Endothelial cell of umbilical vein (primary cell): ENCODE data around the gene EPAS1. TPM values are rescaled to one million over a fixed set of nuclear protein-coding genes. Genes with fewer than 3 reads are reported as not detected.

Experiments
- BruUV-seq: library from RNA; stranded (reverse); fragments of 400-500 nt; replicated peaks from 2 replicates; lab custom pipeline; 2021; lab: Mats Ljungman, UMichigan
- CTCF ChIA-PET: fragments of 300-600, 350-600 bp; sonication (Branson Sonifier 250); formaldehyde crosslinking; loops from one replicate; lab custom pipeline; 2021; ENCODE audit warnings: antibody characterized with exemption, inconsistent platforms; lab: Charles Lee
- POLR2A ChIA-PET: fragments of 300-600, 350-600 bp; sonication (Branson Sonifier 250); formaldehyde crosslinking; loops from one replicate; lab custom pipeline; 2021; ENCODE audit warnings: antibody characterized with exemption, inconsistent platforms; lab: Charles Lee
- DNase-seq: peaks from one replicate; pipeline ENCODE4 v3.0.0-alpha.2; 2011; ENCODE audit warnings: low read depth, low spot score
- FAIRE-seq: peaks from 2 replicates; lab custom pipeline; 2011; peaks lifted over from hg19 to GRCh38; lab: Jason Lieb, UNC
- H2AFZ ChIP-seq: 2 replicates; pipeline ENCODE4 v1.6.0; 2012; ENCODE audit warnings: low read depth, low read length, control low read depth, inconsistent platforms
- H3K27ac ChIP-seq: 2 replicates; pipeline ENCODE4 v1.5.1; 2011; ENCODE audit warnings: low read depth, mild to moderate bottlenecking, control low read depth, low read length, moderate library complexity; ENCODE audit not compliant: insufficient read depth
- H3K27me3 ChIP-seq, 2 experiments: 2 replicates each; pipeline versions ENCODE4 v1.6.0 to v1.6.1; 2011; ENCODE audit warnings: low read length in 2 of 2, mixed read lengths in 1 of 2; ENCODE audit not compliant: control insufficient read depth in 2 of 2, insufficient read depth in 2 of 2
- H3K36me3 ChIP-seq, 2 experiments: 2 replicates in 1 of 2; 3 replicates in 1 of 2; pipeline ENCODE4 v1.5.1; 2011; ENCODE audit warnings: low read length in 2 of 2, mild to moderate bottlenecking in 1 of 2, moderate library complexity in 1 of 2; ENCODE audit not compliant: control insufficient read depth in 2 of 2, insufficient read depth in 2 of 2; ENCODE audit errors: extremely low read depth in 1 of 2
- H3K4me1 ChIP-seq: 3 replicates; pipeline ENCODE4 v1.5.1; 2011; ENCODE audit warnings: mild to moderate bottlenecking, low read length; ENCODE audit not compliant: control insufficient read depth, insufficient read depth; ENCODE audit errors: extremely low read depth
- H3K4me2 ChIP-seq: 2 replicates; pipeline ENCODE4 v1.6.1; 2011; ENCODE audit warnings: low read length, control low read depth, mixed read lengths; ENCODE audit not compliant: insufficient read depth
- H3K4me3 ChIP-seq, 3 experiments: fragments of 200-600 bp in 1 of 3; sonication (generic), shearing (Covaris generic) in 1 of 3; replicated peaks in 1 of 3; 2 replicates each; pipeline ENCODE4 v1.5.1; 2011 to 2016; ENCODE audit warnings: control low read depth in 3 of 3, low read length in 3 of 3, mild to moderate bottlenecking in 2 of 3, inconsistent platforms in 1 of 3, low read depth in 1 of 3, moderate library complexity in 1 of 3; ENCODE audit not compliant: insufficient read depth in 1 of 3
- H3K79me2 ChIP-seq: 2 replicates; pipeline ENCODE4 v1.6.0; 2012; ENCODE audit warnings: low read length, inconsistent platforms; ENCODE audit not compliant: control insufficient read depth, insufficient read depth
- H3K9ac ChIP-seq: replicated peaks from 2 replicates; pipeline ENCODE3; 2011; ENCODE audit warnings: low read length, control low read depth; ENCODE audit not compliant: insufficient read depth; ENCODE audit errors: extremely low read depth
- H3K9me1 ChIP-seq: replicated peaks from 3 replicates; pipeline ENCODE4 v1.6.0; 2011; ENCODE audit warnings: mild to moderate bottlenecking, low read length; ENCODE audit not compliant: control insufficient read depth, insufficient read depth; ENCODE audit errors: extremely low read depth
- H3K9me3 ChIP-seq: replicated peaks from 2 replicates; pipeline ENCODE4 v1.5.1; 2012; ENCODE audit warnings: low read length, inconsistent platforms; ENCODE audit not compliant: control insufficient read depth, insufficient read depth
- H4K20me1 ChIP-seq: replicated peaks from 2 replicates; pipeline ENCODE3; 2011; ENCODE audit warnings: mild to moderate bottlenecking, low read length; ENCODE audit not compliant: control insufficient read depth, insufficient read depth; ENCODE audit errors: extremely low read depth
- EZH2 ChIP-seq: IDR thresholded peaks from 2 replicates; pipeline ENCODE4 v1.6.1; 2012; ENCODE audit warnings: borderline replicate concordance, low read depth, mild to moderate bottlenecking, moderate library complexity, low read length, inconsistent platforms; ENCODE audit not compliant: severe bottlenecking
- GATA2 ChIP-seq: IDR thresholded peaks from 2 replicates; pipeline ENCODE4 v1.7.0; 2011; ENCODE audit warnings: low read depth, mild to moderate bottlenecking, moderate library complexity, mixed read lengths, low read length; ENCODE audit not compliant: insufficient read length, insufficient read depth
- JUN ChIP-seq: IDR thresholded peaks from 2 replicates; pipeline ENCODE4 v1.6.1; 2011; ENCODE audit warnings: borderline replicate concordance, low read depth; ENCODE audit not compliant: insufficient read length, insufficient read depth
- MYC ChIP-seq: IDR thresholded peaks from one replicate; pipeline ENCODE4 v1.6.1; 2011; ENCODE audit warnings: mild to moderate bottlenecking, low read depth, low read length
- POLR2AphosphoS5 ChIP-seq: IDR thresholded peaks from 2 replicates; pipeline ENCODE4 v1.6.1; 2012; ENCODE audit warnings: low read depth, mild to moderate bottlenecking, control low read depth, low read length, moderate library complexity; ENCODE audit not compliant: insufficient read depth
- dilution Hi-C: fragments of 300-500 bp; cut with MboI; formaldehyde crosslinking; loops from one replicate; pipeline ENCODE4 v1.15.0; 2019; ENCODE audit warnings: low sequenced_read_pairs; ENCODE audit not compliant: extremely low pct_ligation_motif_present
- intact Hi-C: fragments of 100-400 bp; cut with micrococcal nuclease; formaldehyde crosslinking; loops from one replicate; pipeline ENCODE4 v1.10.0; 2022
- polyA plus RNA-seq, 4 experiments: library from polyadenylated mRNA; depleted of rRNA in 3 of 4; stranded (reverse) in 3 of 4; unstranded in 1 of 4; fragments of >200 nt; gene quantifications; 2 replicates each; pipeline versions ENCODE4 v1.2.1 to v1.2.3, GENCODE V29; 2011 to 2012; ENCODE audit warnings: missing spikeins in 1 of 4
- total RNA-seq: library from RNA; stranded (reverse); gene quantifications from 2 replicates; pipeline ENCODE4 v1.2.3, GENCODE V29; 2021
- TF ChIP-seq, protein P1 (sequence below): IDR thresholded peaks from 2 replicates; pipeline ENCODE4 v1.6.1; 2011; ENCODE audit not compliant: insufficient read depth, insufficient read length

Gene EPAS1
- total and polyA plus RNA-seq, 2 donors (not counting 3 experiments of a cell fraction or from before 2014, with no cell fraction given), result 229 to 374 TPM

- DNase-seq (no peak), FAIRE-seq (no peak)
- Histone ChIP-seq H3K9me1 (no peaks in the 10 kb centered on the region), H3K4me3 (no peak overlapping the region), H2AFZ (no peak overlapping the region), H3K9me3 (no peaks in the 10 kb centered on the region), H3K79me2 (no peaks in the 10 kb centered on the region), H3K36me3 (peaks cover 39 to 68% of the 10 kb centered on the region in 2 experiments), H3K4me2 (no peak overlapping the region), H3K27ac (no peak overlapping the region), H3K4me1 (peaks cover 9% of the 10 kb centered on the region), H3K9ac (no peak overlapping the region), H4K20me1 (no peaks in the 10 kb centered on the region), H3K27me3 (no peaks in the 10 kb centered on the region)
- ChIA-PET CTCF (no interaction called here), POLR2A (no interaction called here)
- dilution Hi-C loops, result no loop called here
- BruUV-seq, result no TSS peak
- intact Hi-C loops, result no loop called here
- TF ChIP-seq EZH2 (no peak), MYC (no peak)
- TF ChIP-seq, protein P1, sequence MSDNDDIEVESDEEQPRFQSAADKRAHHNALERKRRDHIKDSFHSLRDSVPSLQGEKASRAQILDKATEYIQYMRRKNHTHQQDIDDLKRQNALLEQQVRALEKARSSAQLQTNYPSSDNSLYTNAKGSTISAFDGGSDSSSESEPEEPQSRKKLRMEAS, result no peak
Measured at GRCh38 chr2:46358713-46359112, 61.5 kb downstream of the EPAS1 start.

- no peaks in the 10 kb centered on the region for H3K79me2 ChIP-seq
- H3K9me1 ChIP-seq, result no peaks in the 10 kb centered on the region
- H3K36me3 ChIP-seq, result peaks cover 34 to 58% of the 10 kb centered on the region in 2 experiments
- no peak overlapping the region for H3K27ac ChIP-seq
- H4K20me1 ChIP-seq, result no peaks in the 10 kb centered on the region
- FAIRE-seq, result no peak
- dilution Hi-C loops, result no loop called here
- no peak overlapping the region for H3K4me3 ChIP-seq
- no peak overlapping the region for H2AFZ ChIP-seq
- H3K9me3 ChIP-seq, result no peaks in the 10 kb centered on the region
- H3K4me1 ChIP-seq, result peaks cover 16% of the 10 kb centered on the region
- TF ChIP-seq JUN (no peak), GATA2 (no peak), MYC (no peak), EZH2 (no peak), POLR2AphosphoS5 (no peak)
- H3K27me3 ChIP-seq, result no peaks in the 10 kb centered on the region
- no peak overlapping the region for H3K4me2 ChIP-seq
- intact Hi-C loops, result no loop called here
- POLR2A ChIA-PET, result no interaction called here
- no TSS peak for BruUV-seq
- no peak for DNase-seq
- CTCF ChIA-PET, result interaction anchor here (1.5 kb wide), 1 partner anchor 10 kb away, joined by 7 read pairs; no protein-coding TSS in a partner anchor
- no peak overlapping the region for H3K9ac ChIP-seq
Measured at GRCh38 chr2:46360303-46360702, 63.1 kb downstream of the EPAS1 start.
